Neural cell (in vitro differentiated cells): ENCODE measurements around the gene MSANTD7.

ENCODE experiments used
- EZH2 ChIP-seq: fragments of 200-600, 300-800 bp; shearing (Covaris generic), sonication (generic); IDR thresholded peaks from 2 replicates; pipeline ENCODE4 v1.6.1; 2014; ENCODE audit warnings: antibody characterized with exemption, low read length, borderline replicate concordance, mild to moderate bottlenecking; ENCODE audit not compliant: insufficient read depth, poor library complexity, severe bottlenecking
- POLR2AphosphoS5 ChIP-seq: IDR thresholded peaks from 2 replicates; pipeline ENCODE4 v1.6.1; 2012

- TF ChIP-seq EZH2 (no peak), POLR2AphosphoS5 (no peak)
Observed at GRCh38 chr10:14839305-14839695, 1.2 kb downstream of the MSANTD7 start.
